ENCODE measurements around the gene NAA20.
A peak's percentile ranks its signal among the peaks of the same experiment; 100 is the strongest.

NAA20 gene

DNA sequence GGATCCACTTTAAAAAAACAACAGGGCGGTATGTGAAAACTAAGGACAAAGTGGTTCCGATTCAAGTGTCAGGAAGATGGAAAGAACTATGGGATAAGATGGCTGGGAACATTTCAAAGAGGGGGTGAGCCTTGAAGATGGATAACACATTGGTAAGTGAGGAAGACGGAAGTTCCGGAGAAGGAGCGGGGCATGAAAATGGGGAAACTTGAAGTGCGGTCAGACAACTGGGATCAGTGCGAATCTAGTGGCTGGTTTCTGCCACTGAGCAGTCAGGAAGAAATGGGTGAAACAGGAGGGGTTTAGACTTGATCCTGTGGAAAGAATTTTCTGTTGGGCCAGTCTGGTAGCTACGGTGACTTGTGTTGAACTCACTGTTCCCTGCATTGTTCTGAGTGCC is 1.2 kb downstream of the NAA20 start:
- ChIA-PET POLR2A (no interaction called here), CTCF (interaction anchor here (0.7 to 4.6 kb wide), 10 partner anchors 9 to 330 kb away, joined by 3 to 40 read pairs (median 10); no protein-coding TSS in a partner anchor)
- TF ChIP-seq CTCF (IDR thresholded peaks at IDR 0.05; ENCODE audit: insufficient read depth, low read length, missing control alignments) = no peak
- H3K4me3 ChIP-seq (ENCODE audit: low read depth, low read length) = peak overlapping the region; percentile 88
- DNase-seq (ENCODE audit: low read depth, low spot score) = no peak

DNA sequence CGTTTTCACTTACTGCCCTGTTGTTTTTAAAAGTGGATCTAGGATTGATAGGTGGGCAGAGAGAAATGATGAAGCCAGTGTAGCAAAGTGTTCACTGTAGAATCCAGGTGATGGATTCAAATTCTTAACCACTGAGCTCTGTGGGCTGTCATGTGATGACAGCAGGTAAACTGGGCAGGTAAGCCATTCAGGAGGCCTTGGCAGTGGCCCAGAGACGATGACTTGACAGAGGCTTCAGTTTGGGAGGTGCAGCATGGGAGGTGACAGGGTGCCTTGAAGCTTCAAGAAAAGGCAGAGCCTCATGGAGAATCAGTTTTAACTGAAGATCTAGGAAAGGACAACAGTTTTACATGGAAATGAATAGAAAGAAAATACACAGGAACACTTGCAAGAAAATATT is 2.0 kb downstream of the NAA20 start:
- no peak overlapping the region for H3K4me3 ChIP-seq (ENCODE audit: low read depth, low read length)
- DNase-seq (ENCODE audit: low read depth, low spot score) = no peak
- CTCF ChIA-PET = interaction anchor here (0.7 to 4.6 kb wide), 3 partner anchors 41 to 331 kb away, joined by 3 to 40 read pairs (median 22); no protein-coding TSS in a partner anchor
- TF ChIP-seq CTCF (IDR thresholded peaks at IDR 0.05; ENCODE audit: insufficient read depth, low read length, missing control alignments) = no peak
- POLR2A ChIA-PET = no interaction called here

DNA sequence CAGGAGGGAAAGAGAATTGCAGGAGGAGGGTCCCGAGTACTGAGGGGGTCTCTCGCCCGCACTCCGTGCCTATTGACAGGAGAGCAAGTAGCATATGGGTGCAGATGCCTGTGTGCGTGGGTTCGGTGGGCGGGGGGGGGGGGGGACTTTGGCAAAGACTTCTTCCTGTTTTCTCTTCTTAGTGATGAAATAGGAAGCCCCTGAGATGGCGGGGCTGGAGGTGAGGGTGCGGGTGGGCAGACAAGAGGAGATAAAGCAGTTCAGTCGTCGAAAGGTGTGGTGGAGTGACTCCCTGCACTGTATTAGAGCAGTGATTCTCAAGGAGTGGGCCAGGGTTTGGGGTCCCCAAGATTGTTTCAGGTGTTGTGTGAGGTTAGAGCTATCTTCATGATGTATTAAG is 3.7 kb downstream of the NAA20 start:
- TF ChIP-seq CTCF (IDR thresholded peaks at IDR 0.05; ENCODE audit: insufficient read depth, low read length, missing control alignments) = no peak
- CTCF ChIA-PET = interaction anchor here (1.2 kb wide), 1 partner anchor 26 kb away, joined by 3 read pairs; no protein-coding TSS in a partner anchor
- no peak for DNase-seq (ENCODE audit: low read depth, low spot score)
- H3K4me3 ChIP-seq (ENCODE audit: low read depth, low read length) = no peak overlapping the region
- POLR2A ChIA-PET = no interaction called here

GRCh38 chr20:20021835-20022234 is 4.7 kb downstream of the NAA20 start:
- no peak for TF ChIP-seq CTCF (IDR thresholded peaks at IDR 0.05; ENCODE audit: insufficient read depth, low read length, missing control alignments)
- CTCF ChIA-PET = no interaction called here
- POLR2A ChIA-PET = no interaction called here
- no peak overlapping the region for H3K4me3 ChIP-seq (ENCODE audit: low read depth, low read length)
- DNase-seq (ENCODE audit: low read depth, low spot score) = no peak

- ChIA-PET CTCF (no interaction called here), POLR2A (no interaction called here)
- no peak for TF ChIP-seq CTCF (IDR thresholded peaks at IDR 0.05; ENCODE audit: insufficient read depth, low read length, missing control alignments)
- H3K4me3 ChIP-seq (ENCODE audit: low read depth, low read length) = no peak overlapping the region
- no peak for DNase-seq (ENCODE audit: low read depth, low spot score)
Measured at GRCh38 chr20:20022498-20022897, 5.3 kb downstream of the NAA20 start.

DNA sequence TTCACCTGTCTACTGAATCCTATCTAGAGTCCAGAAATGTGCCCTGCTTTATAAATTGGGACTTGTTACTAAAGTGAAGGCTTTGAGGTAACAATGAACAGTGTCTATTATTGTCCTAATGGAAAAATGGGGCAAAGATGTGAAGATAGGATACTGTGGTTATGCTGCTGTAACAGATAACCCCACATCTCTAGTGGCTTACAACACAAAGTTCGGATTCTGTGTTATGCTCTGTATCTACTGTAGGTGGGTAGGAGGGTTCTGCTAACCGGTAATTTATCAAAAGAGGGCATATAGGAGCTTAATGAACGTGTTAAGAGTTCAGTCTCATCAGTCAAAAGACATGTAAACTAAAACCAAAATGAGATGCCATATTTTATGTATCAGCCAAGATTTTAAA is 6.2 kb downstream of the NAA20 start:
- CTCF ChIA-PET = no interaction called here

More for the DNA sequence above, 6.2 kb downstream of the NAA20 start:
- no peak for DNase-seq (ENCODE audit: low read depth, low spot score)
- TF ChIP-seq CTCF (IDR thresholded peaks at IDR 0.05; ENCODE audit: insufficient read depth, low read length, missing control alignments) = no peak
- POLR2A ChIA-PET = no interaction called here
- no peak overlapping the region for H3K4me3 ChIP-seq (ENCODE audit: low read depth, low read length)

Data from AG04449 (cell line).